Lung (tissue), 12 donors: Measurements from ENCODE around the gene CNTNAP2. TPM values are rescaled to one million over a fixed set of nuclear protein-coding genes. Genes with fewer than 3 reads are reported as not detected.

Source experiments
- ATAC-seq: fragments of 200-7000 bp; cut with Tn5 transposase; one replicate; pipeline ENCODE4 v1.9.1; 2020; ENCODE audit warnings: moderate number of reproducible peaks; ENCODE audit not compliant: insufficient read depth, low FRiP score
- DNase-seq, 3 donors: peaks; one replicate each; pipeline ENCODE4 v3.0.0-alpha.2; 2013 to 2017
- H3K27ac ChIP-seq, 2 donors: one replicate each; pipeline ENCODE4 v1.5.1; 2013; ENCODE audit warnings: mild to moderate bottlenecking in 2 of 2, moderate library complexity in 2 of 2, control low read depth in 1 of 2, inconsistent platforms in 1 of 2, low read depth in 1 of 2, low read length in 1 of 2
- H3K27me3 ChIP-seq, 3 donors: one replicate each; pipeline ENCODE4 v1.5.1; 2013; ENCODE audit warnings: low read length in 2 of 3; ENCODE audit not compliant: control insufficient read depth in 3 of 3, insufficient read depth in 3 of 3
- H3K36me3 ChIP-seq, 4 donors: one replicate each; pipeline ENCODE4 v1.5.1; 2013; ENCODE audit warnings: low read length in 4 of 4, mild to moderate bottlenecking in 1 of 4, moderate library complexity in 1 of 4; ENCODE audit not compliant: control insufficient read depth in 4 of 4, insufficient read depth in 4 of 4
- H3K4me1 ChIP-seq, 5 donors: one replicate each; pipeline ENCODE4 v1.5.1; 2013; ENCODE audit warnings: low read length in 5 of 5, mild to moderate bottlenecking in 2 of 5, moderate library complexity in 1 of 5; ENCODE audit not compliant: control insufficient read depth in 5 of 5, insufficient read depth in 5 of 5
- H3K4me3 ChIP-seq: one replicate; pipeline ENCODE4 v1.5.1; 2013; ENCODE audit warnings: mild to moderate bottlenecking, control low read depth, moderate library complexity
- H3K9ac ChIP-seq, 2 donors: one replicate each; pipeline ENCODE4 v1.5.1; 2013; ENCODE audit warnings: low read length in 2 of 2, control low read depth in 1 of 2; ENCODE audit not compliant: insufficient read depth in 1 of 2
- H3K9me3 ChIP-seq, 4 donors: one replicate each; pipeline ENCODE4 v1.5.1; 2013; ENCODE audit warnings: low read length in 3 of 4, mild to moderate bottlenecking in 1 of 4, moderate library complexity in 1 of 4; ENCODE audit not compliant: control insufficient read depth in 4 of 4, insufficient read depth in 3 of 4
- WGBS, 2 donors: extraction: QIAGEN DNeasy Blood & Tissue Kit; methylation state at CpG; one replicate each; pipeline ENCODE4 v1.1.7; 2013; 5-methylcytosine and 5-hydroxymethylcytosine counted together
- polyA plus RNA-seq, 2 donors: library from polyadenylated mRNA; stranded (reverse); fragments of 200-250 nt; gene quantifications; one replicate each; pipeline ENCODE4 v1.2.1, GENCODE V29; 2013
- total RNA-seq, 2 donors: library from RNA; depleted of rRNA in 1 of 2; stranded (reverse); fragments of >200 nt in 1 of 2; gene quantifications; one replicate each; pipeline ENCODE4 v1.2.1, GENCODE V29; 2014 to 2021
- TF ChIP-seq, protein P1 (sequence below): IDR thresholded peaks from 2 replicates; pipeline ENCODE4 v1.5.1; 2012; ENCODE audit warnings: mild to moderate bottlenecking; ENCODE audit errors: control extremely low read depth, extremely low read depth
- donor health status: control.
- donor health status: control.
- donor health status: Bipolar disorder and iron deficiency.
- donor health status: healthy.
- donor health status: DM: yes; HTN: yes; CAD: no.

The CNTNAP2 gene
- total and polyA plus RNA-seq, 4 donors = 0.18 to 45.3 (median 0.52) TPM

DNA sequence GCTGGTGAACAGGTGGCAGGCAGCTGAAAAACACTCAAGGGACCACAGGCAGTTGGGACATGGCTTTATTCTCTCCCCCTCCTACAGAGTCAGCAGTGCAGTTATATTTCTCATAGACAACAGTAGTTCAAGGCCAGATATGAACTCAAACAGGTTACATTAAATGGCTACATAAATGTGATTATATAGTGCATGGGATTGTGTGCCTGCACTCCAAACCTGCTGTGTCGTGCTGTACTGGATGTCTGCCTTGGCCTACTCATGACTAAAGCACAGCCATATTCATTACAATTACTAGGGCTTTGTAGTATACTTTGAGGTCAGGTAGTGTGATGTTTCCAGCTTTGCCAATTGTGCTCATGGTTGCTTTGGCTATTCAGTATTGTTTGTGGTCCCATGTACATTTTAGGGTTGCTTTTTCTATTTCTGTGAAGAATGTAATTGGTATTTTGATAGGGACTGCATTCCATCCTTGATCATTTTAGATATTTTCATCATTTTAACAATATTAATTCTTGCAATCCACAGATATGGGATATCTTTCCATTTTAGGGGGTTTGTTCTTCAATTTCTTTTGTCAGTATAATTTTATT is 393.6 kb downstream of the CNTNAP2 start:
- no peaks in the 10 kb centered on the region for H3K27me3 ChIP-seq
- H3K27ac ChIP-seq = no peak overlapping the region
- TF ChIP-seq, protein P1, sequence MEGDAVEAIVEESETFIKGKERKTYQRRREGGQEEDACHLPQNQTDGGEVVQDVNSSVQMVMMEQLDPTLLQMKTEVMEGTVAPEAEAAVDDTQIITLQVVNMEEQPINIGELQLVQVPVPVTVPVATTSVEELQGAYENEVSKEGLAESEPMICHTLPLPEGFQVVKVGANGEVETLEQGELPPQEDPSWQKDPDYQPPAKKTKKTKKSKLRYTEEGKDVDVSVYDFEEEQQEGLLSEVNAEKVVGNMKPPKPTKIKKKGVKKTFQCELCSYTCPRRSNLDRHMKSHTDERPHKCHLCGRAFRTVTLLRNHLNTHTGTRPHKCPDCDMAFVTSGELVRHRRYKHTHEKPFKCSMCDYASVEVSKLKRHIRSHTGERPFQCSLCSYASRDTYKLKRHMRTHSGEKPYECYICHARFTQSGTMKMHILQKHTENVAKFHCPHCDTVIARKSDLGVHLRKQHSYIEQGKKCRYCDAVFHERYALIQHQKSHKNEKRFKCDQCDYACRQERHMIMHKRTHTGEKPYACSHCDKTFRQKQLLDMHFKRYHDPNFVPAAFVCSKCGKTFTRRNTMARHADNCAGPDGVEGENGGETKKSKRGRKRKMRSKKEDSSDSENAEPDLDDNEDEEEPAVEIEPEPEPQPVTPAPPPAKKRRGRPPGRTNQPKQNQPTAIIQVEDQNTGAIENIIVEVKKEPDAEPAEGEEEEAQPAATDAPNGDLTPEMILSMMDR = no peak
- ATAC-seq (no peak), DNase-seq (peak in 1 of 3 donors; percentile 9)
- no peaks in the 10 kb centered on the region for H3K36me3 ChIP-seq
- H3K4me3 ChIP-seq = no peak overlapping the region
- 69 to 82% methylated on average over 1 of the region's 1 CpG for WGBS, 2 donors
- H3K9me3 ChIP-seq = peaks cover 0 to 27% (median 12%) of the 10 kb centered on the region in 4 donors
- H3K4me1 ChIP-seq = no peaks in the 10 kb centered on the region
- no peak overlapping the region for H3K9ac ChIP-seq

DNA sequence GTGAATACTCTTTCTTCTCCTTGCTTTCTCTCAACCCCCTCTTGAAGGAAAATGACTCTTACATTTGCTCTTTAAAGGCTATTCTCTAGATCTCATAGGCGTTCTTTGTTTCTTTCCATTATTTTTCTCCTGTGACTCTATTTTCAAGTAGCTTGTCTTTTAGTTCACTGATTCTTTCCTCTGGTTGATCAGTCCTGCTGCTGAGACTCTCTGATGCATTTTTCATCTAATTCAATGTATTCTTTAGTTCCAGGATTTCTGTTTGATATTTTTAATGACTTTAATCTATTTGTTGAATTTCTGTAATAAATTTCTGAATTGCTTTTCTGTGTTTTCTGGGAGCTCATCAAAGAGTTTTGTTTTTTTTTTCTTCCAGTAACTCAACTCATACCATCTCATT is 397.7 kb downstream of the CNTNAP2 start:
- Histone ChIP-seq H3K4me3 (no peak overlapping the region), H3K4me1 (no peaks in the 10 kb centered on the region), H3K9me3 (peaks cover 4 to 9% (median 6%) of the 10 kb centered on the region in 4 donors), H3K9ac (no peak overlapping the region), H3K36me3 (no peaks in the 10 kb centered on the region), H3K27me3 (no peaks in the 10 kb centered on the region), H3K27ac (no peak overlapping the region)
- TF ChIP-seq, protein P1 = no peak
- ATAC-seq (no peak), DNase-seq (no peak)
- WGBS, 2 donors = 88 to 90% methylated on average over 1 of the region's 1 CpG

DNA sequence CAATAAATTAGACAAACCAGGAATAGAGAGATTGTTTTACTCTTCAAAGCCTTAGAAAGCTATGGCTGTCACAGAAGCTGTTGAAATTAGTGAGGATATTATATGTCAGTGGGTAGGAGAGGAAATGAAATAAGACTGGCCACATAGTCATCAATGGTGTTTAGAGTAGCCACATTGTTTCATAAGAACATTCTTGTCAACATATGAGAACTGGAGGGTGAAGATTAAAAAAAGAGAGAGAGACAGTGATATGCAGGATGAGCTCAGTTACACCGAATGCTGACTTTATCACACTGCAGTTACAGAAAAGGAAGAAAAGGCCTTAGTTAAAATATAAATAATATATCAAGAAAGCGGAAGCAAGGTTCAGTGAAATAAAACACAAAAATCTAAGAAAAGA is 412.0 kb downstream of the CNTNAP2 start:
- H3K4me1 ChIP-seq = no peaks in the 10 kb centered on the region
- 34 to 57% methylated on average over 2 of the region's 2 CpGs for WGBS, 2 donors
- H3K9ac ChIP-seq = no peak overlapping the region
- H3K36me3 ChIP-seq = no peaks in the 10 kb centered on the region
- DNase-seq (no peak), ATAC-seq (no peak)
- H3K27ac ChIP-seq = no peak overlapping the region
- no peaks in the 10 kb centered on the region for H3K27me3 ChIP-seq
- TF ChIP-seq, protein P1 = no peak
- peaks cover 0 to 2% (median 0%) of the 10 kb centered on the region in 4 donors for H3K9me3 ChIP-seq
- no peak overlapping the region for H3K4me3 ChIP-seq

DNA sequence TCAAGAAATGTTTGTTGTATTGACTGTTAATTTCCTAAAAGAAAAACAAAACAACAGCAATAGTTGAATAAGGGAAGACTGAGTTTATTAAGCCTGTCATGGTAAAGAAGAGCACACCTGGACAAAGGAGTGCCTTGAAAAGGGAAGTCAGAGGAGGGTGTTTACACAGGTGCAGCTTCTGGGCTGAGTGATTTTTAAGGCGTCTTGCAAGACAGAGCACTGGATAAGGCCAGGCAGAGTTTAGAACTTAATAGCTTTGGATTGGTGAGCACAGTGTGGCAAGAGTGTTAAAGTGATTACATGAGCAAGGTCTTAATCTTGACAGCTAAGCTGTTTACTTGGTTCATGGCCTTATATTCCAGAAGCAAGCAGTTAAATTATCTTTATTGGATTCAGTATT is 423.2 kb downstream of the CNTNAP2 start:
- H3K4me1 ChIP-seq = no peaks in the 10 kb centered on the region
- TF ChIP-seq, protein P1 = no peak
- H3K9ac ChIP-seq = no peak overlapping the region
- no peaks in the 10 kb centered on the region for H3K36me3 ChIP-seq
- no peaks in the 10 kb centered on the region for H3K27me3 ChIP-seq
- 42 to 61% methylated on average over 1 of the region's 1 CpG for WGBS, 2 donors
- no peak for ATAC-seq
- H3K4me3 ChIP-seq = no peak overlapping the region
- peaks cover 0 to 2% (median 0%) of the 10 kb centered on the region in 4 donors for H3K9me3 ChIP-seq
- no peak overlapping the region for H3K27ac ChIP-seq
- no peak for DNase-seq
